HEK293 (cell line): Measurements from ENCODE around the gene IRX1.

ENCODE experiments used
- CTCF ChIA-PET: fragments of 350-600 bp; formaldehyde crosslinking; extraction: SDS; loops from one replicate; lab custom pipeline; 2021; ENCODE audit warnings: antibody characterized with exemption; lab: Yijun Ruan, JAX
- POLR2A ChIA-PET: fragments of 300-600 bp; formaldehyde crosslinking; extraction: SDS; loops from one replicate; lab custom pipeline; 2020; ENCODE audit warnings: antibody characterized with exemption, inconsistent platforms; lab: Yijun Ruan, JAX
- H3K27ac ChIP-seq: fragments of 200-500 bp; sonication (Bioruptor generic); 2 replicates; pipeline ENCODE4 v1.5.1; 2014; ENCODE audit warnings: low read depth, low read length, control low read depth, inconsistent platforms; ENCODE audit errors: extremely low read depth
- H3K36me3 ChIP-seq, 2 experiments: fragments of 200-500 bp in 1 of 2; sonication (Bioruptor generic) in 1 of 2; 1 replicate in 1 of 2; 2 replicates in 1 of 2; pipeline ENCODE4 v1.5.1; 2014 to 2017; ENCODE audit warnings: inconsistent platforms in 2 of 2, low read length in 2 of 2; ENCODE audit not compliant: control insufficient read depth in 2 of 2, insufficient read depth in 1 of 2
- H3K4me1 ChIP-seq: fragments of 200-500 bp; sonication (Bioruptor generic); 2 replicates; pipeline ENCODE4 v1.5.1; 2014; ENCODE audit warnings: mild to moderate bottlenecking, low read length, inconsistent platforms; ENCODE audit not compliant: control insufficient read depth, insufficient read depth
- H3K4me3 ChIP-seq: 2 replicates; pipeline ENCODE4 v1.5.1; 2011; ENCODE audit warnings: low read depth, mild to moderate bottlenecking, control low read depth, low read length, moderate library complexity
- H3K9me3 ChIP-seq: fragments of 200-500 bp; sonication (Bioruptor generic); 2 replicates; pipeline ENCODE4 v1.5.1; 2014; ENCODE audit warnings: low read depth, low read length, inconsistent platforms; ENCODE audit not compliant: control insufficient read depth, insufficient read depth
- PBX3 ChIP-seq: sonication (generic); formaldehyde crosslinking; IDR thresholded peaks from 2 replicates; pipeline ENCODE4 v1.8.1; 2022; ENCODE audit warnings: mild to moderate bottlenecking, moderate library complexity, missing genetic modification reagents
- ZNF10 ChIP-seq: fragments of 450-650 bp; formaldehyde crosslinking; IDR thresholded peaks from 2 replicates; pipeline ENCODE4 v1.5.1; 2017; ENCODE audit warnings: missing biosample characterization, missing genetic modification characterization
- ZNF121 ChIP-seq: fragments of 450-650 bp; formaldehyde crosslinking; IDR thresholded peaks from 2 replicates; pipeline ENCODE4 v1.5.1; 2016; ENCODE audit warnings: missing biosample characterization, missing genetic modification characterization
- ZNF132 ChIP-seq: fragments of 450-650 bp; formaldehyde crosslinking; IDR thresholded peaks from 2 replicates; pipeline ENCODE4 v1.5.1; 2017; ENCODE audit warnings: missing biosample characterization, missing genetic modification characterization, borderline replicate concordance
- ZNF155 ChIP-seq: fragments of 450-650 bp; formaldehyde crosslinking; IDR thresholded peaks from 2 replicates; pipeline ENCODE4 v1.5.1; 2016; ENCODE audit warnings: missing biosample characterization, missing genetic modification characterization
- ZNF221 ChIP-seq: fragments of 450-650 bp; formaldehyde crosslinking; IDR thresholded peaks from 2 replicates; pipeline ENCODE4 v1.5.1; 2017; ENCODE audit warnings: missing biosample characterization, missing genetic modification characterization, borderline replicate concordance
- ZNF280C ChIP-seq: fragments of 450-650 bp; formaldehyde crosslinking; IDR thresholded peaks from 2 replicates; pipeline ENCODE4 v1.5.1; 2016; ENCODE audit warnings: missing biosample characterization, missing genetic modification characterization
- ZNF530 ChIP-seq: fragments of 450-650 bp; formaldehyde crosslinking; IDR thresholded peaks from 2 replicates; pipeline ENCODE4 v1.5.1; 2016; ENCODE audit warnings: low read depth, missing biosample characterization, missing genetic modification characterization
- ZNF610 ChIP-seq: fragments of 450-650 bp; formaldehyde crosslinking; IDR thresholded peaks from 2 replicates; pipeline ENCODE4 v1.5.1; 2016; ENCODE audit warnings: missing biosample characterization, missing genetic modification characterization, borderline replicate concordance
- ZNF777 ChIP-seq: fragments of 450-650 bp; formaldehyde crosslinking; IDR thresholded peaks from 2 replicates; pipeline ENCODE4 v1.5.1; 2017; ENCODE audit warnings: missing biosample characterization, missing genetic modification characterization, borderline replicate concordance
- TF ChIP-seq, protein P1 (sequence below): fragments of 450-650 bp; formaldehyde crosslinking; IDR thresholded peaks from 2 replicates; pipeline ENCODE4 v1.5.1; 2016; ENCODE audit warnings: missing biosample characterization, missing genetic modification characterization
- TF ChIP-seq, protein P2 (sequence below): fragments of 450-650 bp; formaldehyde crosslinking; IDR thresholded peaks from 2 replicates; pipeline ENCODE4 v1.5.1; 2017; ENCODE audit warnings: missing biosample characterization, missing genetic modification characterization
- TF ChIP-seq, protein P3 (sequence below): fragments of 450-650 bp; formaldehyde crosslinking; IDR thresholded peaks from 2 replicates; pipeline ENCODE4 v1.5.1; 2016; ENCODE audit warnings: missing biosample characterization, missing genetic modification characterization
- TF ChIP-seq, protein P4 (sequence below): fragments of 450-650 bp; formaldehyde crosslinking; IDR thresholded peaks from 2 replicates; pipeline ENCODE4 v1.5.1; 2016; ENCODE audit warnings: missing biosample characterization, missing genetic modification characterization, borderline replicate concordance
- TF ChIP-seq, protein P5 (sequence below): fragments of 450-650 bp; formaldehyde crosslinking; IDR thresholded peaks from 2 replicates; pipeline ENCODE4 v1.5.1; 2017; ENCODE audit warnings: missing biosample characterization, missing genetic modification characterization
- TF ChIP-seq, protein P6 (sequence below): fragments of 450-650 bp; formaldehyde crosslinking; IDR thresholded peaks from 2 replicates; pipeline ENCODE4 v1.5.1; 2016; ENCODE audit warnings: missing biosample characterization, missing genetic modification characterization

The IRX1 gene

DNA sequence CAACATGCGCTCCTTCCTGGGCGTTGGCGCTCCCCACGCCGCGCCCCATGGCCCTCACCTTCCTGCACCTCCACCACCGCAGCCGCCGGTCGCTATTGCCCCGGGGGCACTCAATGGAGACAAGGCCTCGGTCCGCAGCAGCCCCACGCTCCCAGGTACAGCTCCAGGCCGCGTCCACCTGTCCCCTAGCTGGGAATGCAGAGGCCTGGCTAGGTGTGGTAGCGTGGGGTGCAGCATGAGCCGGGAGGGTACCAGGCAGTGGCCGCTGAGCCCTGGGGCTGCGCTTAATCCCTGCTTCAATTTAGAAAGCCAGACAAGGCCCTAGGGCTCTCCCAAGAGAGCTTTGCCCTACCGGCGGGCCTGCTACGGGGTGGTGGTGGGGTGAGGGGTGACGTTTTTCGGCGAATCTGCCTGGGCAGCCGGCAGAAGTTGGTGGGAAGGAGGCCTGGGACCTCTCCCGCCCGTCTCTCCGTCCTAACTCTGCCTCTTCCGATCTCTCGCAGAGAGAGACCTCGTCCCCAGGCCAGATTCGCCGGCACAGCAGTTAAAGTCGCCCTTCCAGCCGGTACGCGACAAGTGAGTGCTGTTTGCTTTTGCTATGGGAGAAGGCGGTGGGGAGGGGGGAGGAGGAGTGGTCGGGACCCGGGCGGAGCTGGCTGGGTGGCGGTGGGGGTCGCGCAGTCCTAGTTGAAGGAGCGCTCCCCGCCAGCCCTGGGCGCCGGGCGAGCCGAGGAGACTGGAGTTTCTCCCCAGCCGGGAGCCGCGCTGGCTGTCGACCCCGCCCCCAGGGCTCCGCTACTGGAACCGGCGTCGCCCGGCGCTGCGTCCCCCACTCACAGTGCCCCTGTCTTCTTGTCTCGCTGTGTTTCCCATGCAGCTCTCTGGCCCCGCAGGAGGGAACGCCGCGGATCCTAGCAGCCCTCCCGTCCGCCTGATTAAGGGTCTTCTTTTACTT is 4.8 kb downstream of the IRX1 start:
- H3K4me1 ChIP-seq, result no peaks in the 10 kb centered on the region
- no peak overlapping the region for H3K4me3 ChIP-seq
- ChIA-PET CTCF (no interaction called here), POLR2A (no interaction called here)
- no peaks in the 10 kb centered on the region for H3K36me3 ChIP-seq
- TF ChIP-seq PBX3 (CRISPR knock-in tag) (no peak), ZNF530 (tag by site-specific recombination) (no peak), ZNF132 (no peak), ZNF10 (tag by site-specific recombination) (no peak), ZNF610 (tag by site-specific recombination) (no peak), ZNF221 (tag by site-specific recombination) (no peak), ZNF777 (no peak), ZNF280C (tag by site-specific recombination) (no peak), ZNF121 (tag by site-specific recombination) (no peak), ZNF155 (no peak)
- TF ChIP-seq, protein P1, sequence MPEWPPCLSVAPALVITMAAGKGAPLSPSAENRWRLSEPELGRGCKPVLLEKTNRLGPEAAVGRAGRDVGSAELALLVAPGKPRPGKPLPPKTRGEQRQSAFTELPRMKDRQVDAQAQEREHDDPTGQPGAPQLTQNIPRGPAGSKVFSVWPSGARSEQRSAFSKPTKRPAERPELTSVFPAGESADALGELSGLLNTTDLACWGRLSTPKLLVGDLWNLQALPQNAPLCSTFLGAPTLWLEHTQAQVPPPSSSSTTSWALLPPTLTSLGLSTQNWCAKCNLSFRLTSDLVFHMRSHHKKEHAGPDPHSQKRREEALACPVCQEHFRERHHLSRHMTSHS (tag by site-specific recombination), result no peak
- TF ChIP-seq, protein P2, sequence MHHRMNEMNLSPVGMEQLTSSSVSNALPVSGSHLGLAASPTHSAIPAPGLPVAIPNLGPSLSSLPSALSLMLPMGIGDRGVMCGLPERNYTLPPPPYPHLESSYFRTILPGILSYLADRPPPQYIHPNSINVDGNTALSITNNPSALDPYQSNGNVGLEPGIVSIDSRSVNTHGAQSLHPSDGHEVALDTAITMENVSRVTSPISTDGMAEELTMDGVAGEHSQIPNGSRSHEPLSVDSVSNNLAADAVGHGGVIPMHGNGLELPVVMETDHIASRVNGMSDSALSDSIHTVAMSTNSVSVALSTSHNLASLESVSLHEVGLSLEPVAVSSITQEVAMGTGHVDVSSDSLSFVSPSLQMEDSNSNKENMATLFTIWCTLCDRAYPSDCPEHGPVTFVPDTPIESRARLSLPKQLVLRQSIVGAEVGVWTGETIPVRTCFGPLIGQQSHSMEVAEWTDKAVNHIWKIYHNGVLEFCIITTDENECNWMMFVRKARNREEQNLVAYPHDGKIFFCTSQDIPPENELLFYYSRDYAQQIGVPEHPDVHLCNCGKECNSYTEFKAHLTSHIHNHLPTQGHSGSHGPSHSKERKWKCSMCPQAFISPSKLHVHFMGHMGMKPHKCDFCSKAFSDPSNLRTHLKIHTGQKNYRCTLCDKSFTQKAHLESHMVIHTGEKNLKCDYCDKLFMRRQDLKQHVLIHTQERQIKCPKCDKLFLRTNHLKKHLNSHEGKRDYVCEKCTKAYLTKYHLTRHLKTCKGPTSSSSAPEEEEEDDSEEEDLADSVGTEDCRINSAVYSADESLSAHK (tag by site-specific recombination), result no peak
- TF ChIP-seq, protein P3, sequence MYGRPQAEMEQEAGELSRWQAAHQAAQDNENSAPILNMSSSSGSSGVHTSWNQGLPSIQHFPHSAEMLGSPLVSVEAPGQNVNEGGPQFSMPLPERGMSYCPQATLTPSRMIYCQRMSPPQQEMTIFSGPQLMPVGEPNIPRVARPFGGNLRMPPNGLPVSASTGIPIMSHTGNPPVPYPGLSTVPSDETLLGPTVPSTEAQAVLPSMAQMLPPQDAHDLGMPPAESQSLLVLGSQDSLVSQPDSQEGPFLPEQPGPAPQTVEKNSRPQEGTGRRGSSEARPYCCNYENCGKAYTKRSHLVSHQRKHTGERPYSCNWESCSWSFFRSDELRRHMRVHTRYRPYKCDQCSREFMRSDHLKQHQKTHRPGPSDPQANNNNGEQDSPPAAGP, result no peak
- TF ChIP-seq, protein P4, sequence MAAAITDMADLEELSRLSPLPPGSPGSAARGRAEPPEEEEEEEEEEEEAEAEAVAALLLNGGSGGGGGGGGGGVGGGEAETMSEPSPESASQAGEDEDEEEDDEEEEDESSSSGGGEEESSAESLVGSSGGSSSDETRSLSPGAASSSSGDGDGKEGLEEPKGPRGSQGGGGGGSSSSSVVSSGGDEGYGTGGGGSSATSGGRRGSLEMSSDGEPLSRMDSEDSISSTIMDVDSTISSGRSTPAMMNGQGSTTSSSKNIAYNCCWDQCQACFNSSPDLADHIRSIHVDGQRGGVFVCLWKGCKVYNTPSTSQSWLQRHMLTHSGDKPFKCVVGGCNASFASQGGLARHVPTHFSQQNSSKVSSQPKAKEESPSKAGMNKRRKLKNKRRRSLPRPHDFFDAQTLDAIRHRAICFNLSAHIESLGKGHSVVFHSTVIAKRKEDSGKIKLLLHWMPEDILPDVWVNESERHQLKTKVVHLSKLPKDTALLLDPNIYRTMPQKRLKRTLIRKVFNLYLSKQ (tag by site-specific recombination), result no peak
- TF ChIP-seq, protein P5, sequence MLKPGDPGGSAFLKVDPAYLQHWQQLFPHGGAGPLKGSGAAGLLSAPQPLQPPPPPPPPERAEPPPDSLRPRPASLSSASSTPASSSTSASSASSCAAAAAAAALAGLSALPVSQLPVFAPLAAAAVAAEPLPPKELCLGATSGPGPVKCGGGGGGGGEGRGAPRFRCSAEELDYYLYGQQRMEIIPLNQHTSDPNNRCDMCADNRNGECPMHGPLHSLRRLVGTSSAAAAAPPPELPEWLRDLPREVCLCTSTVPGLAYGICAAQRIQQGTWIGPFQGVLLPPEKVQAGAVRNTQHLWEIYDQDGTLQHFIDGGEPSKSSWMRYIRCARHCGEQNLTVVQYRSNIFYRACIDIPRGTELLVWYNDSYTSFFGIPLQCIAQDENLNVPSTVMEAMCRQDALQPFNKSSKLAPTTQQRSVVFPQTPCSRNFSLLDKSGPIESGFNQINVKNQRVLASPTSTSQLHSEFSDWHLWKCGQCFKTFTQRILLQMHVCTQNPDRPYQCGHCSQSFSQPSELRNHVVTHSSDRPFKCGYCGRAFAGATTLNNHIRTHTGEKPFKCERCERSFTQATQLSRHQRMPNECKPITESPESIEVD (tag by site-specific recombination), result no peak
- TF ChIP-seq, protein P6, sequence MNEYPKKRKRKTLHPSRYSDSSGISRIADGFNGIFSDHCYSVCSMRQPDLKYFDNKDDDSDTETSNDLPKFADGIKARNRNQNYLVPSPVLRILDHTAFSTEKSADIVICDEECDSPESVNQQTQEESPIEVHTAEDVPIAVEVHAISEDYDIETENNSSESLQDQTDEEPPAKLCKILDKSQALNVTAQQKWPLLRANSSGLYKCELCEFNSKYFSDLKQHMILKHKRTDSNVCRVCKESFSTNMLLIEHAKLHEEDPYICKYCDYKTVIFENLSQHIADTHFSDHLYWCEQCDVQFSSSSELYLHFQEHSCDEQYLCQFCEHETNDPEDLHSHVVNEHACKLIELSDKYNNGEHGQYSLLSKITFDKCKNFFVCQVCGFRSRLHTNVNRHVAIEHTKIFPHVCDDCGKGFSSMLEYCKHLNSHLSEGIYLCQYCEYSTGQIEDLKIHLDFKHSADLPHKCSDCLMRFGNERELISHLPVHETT (tag by site-specific recombination), result no peak
- H3K9me3 ChIP-seq, result no peaks in the 10 kb centered on the region
- H3K27ac ChIP-seq, result no peak overlapping the region
